Inferior parietal cortex (tissue), 1 donor: Measurements from ENCODE around the gene MRPL12.

Source experiments
- DNase-seq: peaks from one replicate; pipeline ENCODE4 v3.0.0-alpha.2; 2016; ENCODE audit errors: extremely low spot score

Gene MRPL12

GRCh38 chr17:81740395-81740961, 37.3 kb downstream of the MRPL12 start:
- DNase-seq = no peak

GRCh38 chr17:81741049-81741593, 38.0 kb downstream of the MRPL12 start:
- no peak for DNase-seq

GRCh38 chr17:81741594-81742452, 38.7 kb downstream of the MRPL12 start:
- no peak for DNase-seq
